Activated naive CD4-positive, alpha-beta T cell treated with anti-CD3 and anti-CD28 coated beads for 36 hours (primary cell): ENCODE measurements around the gene BBS10. TPM values are rescaled to one million over a fixed set of nuclear protein-coding genes. Genes with fewer than 3 reads are reported as not detected.

Experiments
- CTCF ChIA-PET: fragments of 350-600 bp; sonication (Branson Sonifier 250); formaldehyde crosslinking; loops from one replicate; lab custom pipeline; 2021; ENCODE audit warnings: antibody characterized with exemption; lab: Charles Lee
- DNase-seq: peaks from one replicate; pipeline ENCODE4 v3.0.0-alpha.2; 2020
- H3K27ac Mint-ChIP-seq: one replicate; pipeline ENCODE4 v1.8.0; 2021; ENCODE audit warnings: mild to moderate bottlenecking, mixed read lengths
- H3K27me3 Mint-ChIP-seq: one replicate; pipeline ENCODE4 v1.8.0; 2021; ENCODE audit warnings: low read depth, mixed read lengths
- H3K36me3 Mint-ChIP-seq: one replicate; pipeline ENCODE4 v1.8.0; 2021; ENCODE audit warnings: low read depth, mixed read lengths
- H3K4me1 Mint-ChIP-seq: one replicate; pipeline ENCODE4 v1.8.0; 2021; ENCODE audit warnings: low read depth, mixed read lengths
- H3K4me3 Mint-ChIP-seq: one replicate; pipeline ENCODE4 v1.8.0; 2021; ENCODE audit warnings: mild to moderate bottlenecking, moderate library complexity, mixed read lengths
- H3K9me3 Mint-ChIP-seq: one replicate; pipeline ENCODE4 v1.8.0; 2021; ENCODE audit warnings: mixed read lengths
- intact Hi-C: fragments of 100-400 bp; cut with micrococcal nuclease; formaldehyde crosslinking; loops from one replicate; pipeline ENCODE4 v1.15.1; 2023
- total RNA-seq, 2 experiments: library from RNA; stranded (reverse); gene quantifications; one replicate each; pipeline ENCODE4 v1.2.3, GENCODE V29; 2021

Gene BBS10
- total RNA-seq, 2 experiments from 2014 or later: 3.3 TPM

DNA sequence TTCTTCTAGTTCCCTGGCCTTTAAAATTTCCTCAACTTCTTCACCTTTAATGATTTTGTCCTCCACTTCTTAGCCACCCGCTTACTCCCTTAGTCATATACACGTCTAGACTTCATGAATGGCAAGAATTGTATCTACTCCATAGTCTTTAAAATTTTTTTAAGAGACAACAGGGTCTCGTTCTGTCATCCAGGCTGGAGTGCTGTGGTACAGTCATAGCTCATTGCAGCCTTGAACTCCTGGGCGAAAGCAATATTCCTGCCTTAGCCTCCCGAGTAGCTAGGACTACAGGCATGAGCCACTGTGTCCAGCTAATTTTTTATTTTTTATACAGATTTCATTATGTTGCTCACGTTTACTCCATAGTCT is 47.9 kb downstream of the BBS10 start:
- Mint-ChIP-seq H3K27me3 (no peaks in the 10 kb centered on the region), H3K4me3 (no peak overlapping the region), H3K36me3 (no peaks in the 10 kb centered on the region), H3K9me3 (no peaks in the 10 kb centered on the region), H3K27ac (no peak overlapping the region), H3K4me1 (no peaks in the 10 kb centered on the region)
- intact Hi-C loops: no loop called here
- DNase-seq: no peak
- CTCF ChIA-PET: no interaction called here

DNA sequence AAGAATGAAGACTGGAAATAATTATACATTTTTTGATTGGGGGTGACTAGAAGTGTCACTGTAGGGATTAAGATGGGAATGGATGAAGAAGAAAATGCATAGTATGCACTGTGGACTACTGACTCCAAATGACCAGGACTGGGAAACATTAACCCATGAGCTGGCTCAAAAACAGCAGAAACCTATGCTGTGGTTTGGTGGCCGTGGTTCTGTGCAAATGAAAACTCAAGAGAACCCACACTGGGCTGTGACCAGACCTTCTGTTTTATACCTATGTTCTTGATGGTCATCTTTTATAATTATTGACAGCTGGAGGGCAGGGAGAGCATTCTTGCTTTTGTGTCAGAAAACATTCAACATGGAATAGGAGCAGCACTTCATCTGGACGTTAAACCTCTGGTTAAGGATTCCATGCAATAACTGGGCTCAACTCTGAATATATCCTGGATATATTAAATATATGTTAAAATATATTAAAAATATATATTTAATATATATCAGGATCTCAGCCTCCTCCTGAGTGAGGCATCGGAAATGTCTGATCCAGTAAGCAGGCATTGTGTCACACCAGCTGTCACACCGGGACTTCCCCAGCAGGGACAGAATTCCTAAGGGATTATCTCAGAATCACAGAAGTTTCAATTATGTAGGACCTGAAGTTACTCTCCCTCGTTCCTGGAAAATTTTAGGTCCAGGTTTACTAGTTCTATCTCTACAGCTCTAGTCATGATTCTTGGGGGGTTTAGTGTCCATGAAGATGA is 48.5 kb downstream of the BBS10 start:
- H3K4me3 Mint-ChIP-seq: no peak overlapping the region
- no peaks in the 10 kb centered on the region for H3K9me3 Mint-ChIP-seq
- no peaks in the 10 kb centered on the region for H3K4me1 Mint-ChIP-seq
- no peak for DNase-seq
- no peak overlapping the region for H3K27ac Mint-ChIP-seq
- CTCF ChIA-PET: no interaction called here
- no peaks in the 10 kb centered on the region for H3K36me3 Mint-ChIP-seq
- intact Hi-C loops: no loop called here
- H3K27me3 Mint-ChIP-seq: no peaks in the 10 kb centered on the region

Other genes with a start within 250 kb of the BBS10 start
- gene OSBPL8, start 211.4 kb upstream of the BBS10 start, total RNA-seq: 10 to 100 TPM; 56.8 to 63.7 TPM